Measurements from ENCODE around the gene POC1B.

- no peak for TF ChIP-seq FOXA1 (IDR thresholded peaks at IDR 0.05)
- TF ChIP-seq SP1 (IDR thresholded peaks at IDR 0.05) = no peak
- no peak for TF ChIP-seq NFRKB (IDR thresholded peaks at IDR 0.05)
Measured at GRCh38 chr12:89372584-89373370, 153.1 kb downstream of the POC1B start.
